GM18909 (cell line): ENCODE results near the gene OCRL.

Source experiments
- ATAC-seq: cut with Tn5 transposase; IDR thresholded peaks from one replicate; pipeline ENCODE4 v1.9.1; 2021; ENCODE audit warnings: mild to moderate bottlenecking; ENCODE audit not compliant: unreplicated experiment, poor library complexity

OCRL gene

DNA sequence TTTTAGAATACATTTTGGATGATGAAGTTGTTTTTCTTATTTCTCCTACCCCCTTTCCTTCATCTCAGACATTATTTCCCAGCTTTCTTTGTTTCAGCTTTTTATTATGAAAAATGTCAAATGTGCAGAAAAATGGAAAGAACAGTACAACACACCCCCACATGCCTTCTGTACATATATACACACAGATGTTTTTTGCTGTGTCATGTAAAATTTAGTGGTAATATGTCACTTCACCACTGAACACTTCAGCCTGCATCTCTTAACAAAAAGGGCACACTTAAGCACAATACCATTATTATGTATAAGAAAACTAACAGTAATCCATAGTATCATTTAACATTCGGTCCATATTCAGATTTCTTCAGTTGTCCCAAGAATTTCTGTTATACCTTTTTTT is 37.8 kb downstream of the OCRL start:
- no peak for ATAC-seq

DNA sequence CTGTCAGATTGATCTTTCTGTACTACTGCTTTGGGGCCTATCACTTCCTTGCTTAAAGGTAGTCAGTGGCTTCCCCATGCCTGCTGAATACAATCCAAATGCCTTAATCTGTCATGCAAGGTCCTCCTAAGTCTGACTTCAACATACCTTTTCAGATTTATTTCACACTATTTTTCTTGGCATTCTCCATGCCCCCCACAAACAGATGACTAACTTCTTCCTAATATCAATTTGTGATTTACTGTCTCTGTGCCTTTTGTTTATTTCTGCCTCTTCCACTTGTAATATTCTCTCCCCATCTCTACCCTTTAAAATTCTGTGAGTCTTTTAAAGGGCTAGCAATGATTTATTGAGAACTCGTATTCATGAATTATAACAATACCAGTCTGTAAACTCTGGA is 41.8 kb downstream of the OCRL start:
- no peak for ATAC-seq

DNA sequence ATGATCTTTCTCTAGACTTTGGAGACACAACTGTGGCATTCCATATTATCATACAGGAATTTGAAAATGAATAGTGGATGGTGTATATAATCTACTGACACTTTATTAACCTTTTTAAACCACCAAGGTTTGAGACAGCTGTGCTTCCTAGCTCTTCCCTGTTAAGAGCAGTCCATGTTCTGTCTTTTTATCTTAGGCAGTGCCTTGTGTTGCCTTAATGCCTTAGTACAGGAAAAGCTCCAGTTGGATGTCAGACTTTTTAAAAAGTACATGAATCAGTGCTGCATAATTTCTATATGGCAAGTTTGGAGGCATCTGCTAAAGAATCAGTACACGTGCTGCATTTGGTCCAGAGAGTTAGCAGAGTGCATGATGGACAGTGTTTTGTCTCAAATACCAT is 45.1 kb downstream of the OCRL start:
- ATAC-seq: no peak

GRCh38 chrX:129585691-129586090 is 45.6 kb downstream of the OCRL start:
- ATAC-seq: no peak

DNA sequence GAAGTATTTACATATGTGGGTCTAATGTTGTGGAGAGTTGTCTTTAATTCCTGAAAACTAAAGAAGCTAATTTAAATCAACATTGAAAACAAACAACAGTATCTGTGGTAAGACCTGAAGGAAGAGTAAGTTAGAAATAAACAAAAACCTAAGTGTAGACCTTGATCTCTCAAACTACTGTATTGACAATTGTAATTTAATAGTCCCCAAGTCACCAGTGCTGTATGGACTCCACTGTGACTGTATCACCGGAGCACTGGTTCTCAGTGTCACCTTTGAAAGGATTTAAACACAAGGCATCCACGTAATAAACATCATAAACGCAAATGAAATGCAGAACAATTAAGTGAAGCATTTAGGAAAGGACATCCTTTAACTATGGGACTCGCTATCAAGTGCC is 46.4 kb downstream of the OCRL start:
- ATAC-seq: no peak

DNA sequence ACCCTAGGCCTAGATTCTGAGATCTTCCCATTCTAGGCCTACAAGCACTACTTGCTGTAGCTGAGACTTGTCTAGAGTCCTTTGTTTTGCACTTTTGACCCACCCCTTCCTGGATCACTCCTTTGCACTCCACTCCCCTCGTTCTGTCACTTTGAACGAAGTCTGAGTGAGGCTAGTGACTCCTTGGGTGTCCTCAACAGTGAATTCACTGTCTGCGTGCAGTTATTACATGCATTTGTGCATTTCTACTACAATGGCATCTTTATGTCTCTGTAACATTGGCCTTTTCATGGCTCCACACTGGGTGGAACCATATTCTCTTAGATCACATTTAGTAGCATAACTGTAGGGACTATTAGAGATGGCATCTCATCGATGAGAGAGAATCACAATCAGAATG is 50.5 kb downstream of the OCRL start:
- no peak for ATAC-seq

DNA sequence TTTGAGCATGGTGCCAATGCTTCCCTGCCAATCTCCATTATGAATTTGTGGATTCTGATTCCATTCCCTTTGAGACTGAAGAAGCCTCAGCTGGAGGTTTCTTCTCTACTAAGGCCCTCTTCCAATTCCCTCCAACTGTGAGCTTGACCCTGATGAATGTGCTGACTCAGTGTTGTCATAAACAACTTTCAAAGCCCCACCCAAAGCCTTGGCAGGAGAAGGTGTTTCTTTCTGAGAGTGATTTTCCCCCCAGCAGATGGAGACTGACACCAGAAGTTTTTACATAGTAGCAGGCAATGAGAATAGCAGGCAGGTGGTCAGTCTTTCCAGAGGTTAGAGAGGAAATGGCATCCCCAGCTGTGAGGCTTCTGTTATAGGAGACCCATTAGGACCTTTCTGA is 53.1 kb downstream of the OCRL start:
- ATAC-seq: no peak

GRCh38 chrX:129594781-129595180 is 54.7 kb downstream of the OCRL start:
- no peak for ATAC-seq

DNA sequence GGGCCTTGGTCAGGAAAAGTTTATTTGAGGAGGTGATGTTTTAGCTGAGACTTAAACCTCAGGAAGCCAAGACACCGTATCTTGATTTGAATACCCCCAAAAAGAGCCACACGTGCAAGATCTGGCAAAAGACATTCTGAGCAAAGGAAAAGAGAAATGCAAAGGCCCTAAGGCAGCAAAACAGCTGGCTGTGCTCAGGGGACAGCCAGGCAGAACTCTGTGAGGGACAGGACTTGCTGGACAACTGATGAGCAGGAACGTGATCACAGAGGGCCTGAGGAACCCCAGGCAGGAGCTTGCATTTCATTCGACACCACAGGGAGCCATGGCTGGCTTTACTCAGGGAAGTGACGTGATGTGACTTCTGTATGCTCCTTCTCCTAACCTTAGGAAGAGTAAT is 56.0 kb downstream of the OCRL start:
- no peak for ATAC-seq

DNA sequence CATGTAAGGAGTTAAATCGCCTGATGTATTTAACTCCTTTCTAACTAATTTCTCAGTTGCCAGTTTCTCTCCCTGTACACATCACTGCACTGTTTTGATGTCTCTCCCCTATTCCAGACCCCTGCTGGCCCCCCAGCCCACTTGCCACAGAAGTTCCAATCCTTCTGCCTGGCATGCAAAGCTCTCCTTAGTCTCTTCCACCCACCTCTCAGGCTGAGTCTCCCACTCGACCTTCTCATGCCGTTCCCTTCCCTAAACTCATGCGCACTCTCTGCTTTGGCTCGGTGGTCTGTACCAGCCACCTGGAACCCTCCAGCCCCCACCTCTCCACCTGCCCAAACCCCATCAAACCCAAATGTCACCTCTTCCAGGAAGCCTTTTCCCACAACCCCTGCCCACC is 57.8 kb downstream of the OCRL start:
- no peak for ATAC-seq

DNA sequence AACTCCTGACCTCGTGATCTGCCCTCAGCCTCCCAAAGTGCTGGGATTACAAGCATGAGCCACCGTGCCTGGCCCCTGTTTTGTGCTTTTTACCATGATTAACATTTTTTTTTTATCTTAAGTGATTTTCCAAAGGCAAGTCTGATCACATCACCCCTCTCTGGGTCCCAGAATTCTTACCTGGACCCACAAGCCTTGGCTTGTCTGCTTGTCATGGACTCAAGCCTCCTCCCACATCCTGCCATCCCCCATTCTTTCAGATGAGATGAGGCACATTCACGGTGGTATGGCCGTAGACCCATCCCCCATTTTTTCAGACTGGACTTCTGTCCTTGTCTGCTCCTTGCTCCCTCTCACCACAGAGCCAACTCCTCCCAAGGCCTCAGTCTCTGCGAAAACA is 59.4 kb downstream of the OCRL start:
- ATAC-seq: no peak

- ATAC-seq: no peak
These were observed 59.9 kb downstream of the OCRL start for GRCh38 chrX:129599996-129600395.

GRCh38 chrX:129600981-129601424 is 60.9 kb downstream of the OCRL start:
- no peak for ATAC-seq

DNA sequence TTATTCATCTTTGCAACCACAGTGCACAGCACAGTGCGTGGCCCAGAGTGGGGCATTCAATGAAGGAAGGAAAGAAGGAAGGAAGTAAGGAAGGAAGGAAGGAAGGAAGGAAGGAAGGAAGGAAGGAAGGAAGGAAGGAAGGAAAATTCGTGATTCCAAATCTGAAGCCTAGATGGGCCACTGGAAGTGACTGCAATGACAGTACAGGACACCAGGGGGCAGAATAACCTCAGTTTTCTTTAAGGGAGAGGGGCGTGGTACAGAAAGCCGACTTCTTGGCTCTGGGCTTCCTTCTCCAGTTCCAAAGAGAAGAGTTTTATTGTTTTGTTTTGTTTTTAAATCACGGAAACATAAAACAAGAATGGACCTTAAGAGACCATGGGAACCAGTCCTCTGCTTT is 66.9 kb downstream of the OCRL start:
- ATAC-seq: peak; percentile 42

- no peak for ATAC-seq
These were observed 68.4 kb downstream of the OCRL start for GRCh38 chrX:129608496-129608895.

DNA sequence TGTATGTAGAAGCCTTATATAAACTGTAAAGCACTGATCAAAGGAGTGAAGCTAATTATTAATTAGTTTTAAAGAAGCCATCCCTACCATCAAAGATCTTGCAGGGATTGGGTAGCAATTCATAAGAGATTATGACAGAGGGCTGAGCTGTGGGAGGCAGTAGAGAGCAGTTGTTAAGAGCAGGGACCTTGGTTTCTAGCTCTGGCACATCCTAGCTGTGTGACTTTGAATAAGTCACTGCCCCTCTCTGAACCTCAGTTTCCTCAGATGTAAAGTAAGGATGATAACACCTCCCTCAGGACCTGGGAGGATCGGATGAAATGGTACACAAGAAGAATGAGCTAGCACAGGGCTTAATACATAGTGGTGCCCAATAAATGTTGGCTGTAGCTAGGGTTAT is 69.3 kb downstream of the OCRL start:
- no peak for ATAC-seq

GRCh38 chrX:129612396-129612795 is 72.3 kb downstream of the OCRL start:
- ATAC-seq: no peak

DNA sequence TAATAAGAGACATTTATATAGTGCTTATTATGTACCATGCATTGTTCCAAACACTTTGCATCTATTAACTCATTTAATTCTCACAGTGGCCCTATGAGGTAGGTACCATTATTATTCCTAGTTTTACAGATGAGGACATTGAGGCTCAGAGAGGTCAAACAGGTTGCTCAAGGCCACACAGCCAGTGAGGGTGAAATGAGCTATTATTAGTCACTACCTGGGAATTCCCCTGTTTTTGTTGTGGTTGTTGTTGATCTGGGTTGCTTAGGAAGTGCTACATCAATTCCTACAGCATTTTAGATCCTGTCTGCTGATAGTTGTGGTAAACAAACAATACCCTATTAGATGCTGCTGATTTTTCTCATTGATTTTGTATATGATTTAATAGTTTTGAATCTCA is 73.5 kb downstream of the OCRL start:
- no peak for ATAC-seq

GRCh38 chrX:129614481-129615255 is 74.6 kb downstream of the OCRL start:
- no peak for ATAC-seq

- ATAC-seq: no peak
These were observed 77.4 kb downstream of the OCRL start for GRCh38 chrX:129617420-129617819.

GRCh38 chrX:129618997-129619396 is 78.9 kb downstream of the OCRL start:
- ATAC-seq: no peak

DNA sequence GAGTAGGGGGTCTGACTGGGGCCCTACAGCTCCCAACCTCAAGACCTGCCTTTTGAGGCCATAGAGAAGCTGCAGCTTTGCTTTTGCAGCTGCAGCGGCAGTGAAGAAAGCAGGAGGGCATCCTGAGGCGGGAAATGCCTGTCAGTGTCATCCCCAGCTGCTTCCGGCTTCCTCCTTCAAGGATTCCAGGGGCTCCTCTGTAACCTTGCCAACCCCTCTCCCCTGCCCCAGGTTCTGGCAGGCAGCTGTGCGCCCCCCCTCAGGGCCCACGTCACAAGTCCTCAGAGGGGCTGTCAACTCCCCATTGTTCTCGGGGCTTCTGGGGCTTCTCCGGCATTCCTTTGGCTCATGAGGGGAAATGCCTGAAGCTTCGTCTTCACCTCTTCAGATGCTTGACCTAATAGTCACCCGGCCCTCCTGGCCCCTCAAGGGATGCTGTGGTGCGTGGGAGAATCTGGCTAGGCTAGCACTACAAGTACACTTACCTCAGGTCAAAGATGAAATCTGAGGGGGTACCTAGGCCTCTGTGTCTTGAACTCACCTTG is 82.8 kb downstream of the OCRL start:
- ATAC-seq: no peak
